ENCODE results near the gene PSORS1C1. TPM values are rescaled to one million over a fixed set of nuclear protein-coding genes. Genes with fewer than 3 reads are reported as not detected.

The PSORS1C1 gene
- total RNA-seq, 6 experiments from 2014 or later = 0.07 to 0.42 TPM; not detected in 4

DNA sequence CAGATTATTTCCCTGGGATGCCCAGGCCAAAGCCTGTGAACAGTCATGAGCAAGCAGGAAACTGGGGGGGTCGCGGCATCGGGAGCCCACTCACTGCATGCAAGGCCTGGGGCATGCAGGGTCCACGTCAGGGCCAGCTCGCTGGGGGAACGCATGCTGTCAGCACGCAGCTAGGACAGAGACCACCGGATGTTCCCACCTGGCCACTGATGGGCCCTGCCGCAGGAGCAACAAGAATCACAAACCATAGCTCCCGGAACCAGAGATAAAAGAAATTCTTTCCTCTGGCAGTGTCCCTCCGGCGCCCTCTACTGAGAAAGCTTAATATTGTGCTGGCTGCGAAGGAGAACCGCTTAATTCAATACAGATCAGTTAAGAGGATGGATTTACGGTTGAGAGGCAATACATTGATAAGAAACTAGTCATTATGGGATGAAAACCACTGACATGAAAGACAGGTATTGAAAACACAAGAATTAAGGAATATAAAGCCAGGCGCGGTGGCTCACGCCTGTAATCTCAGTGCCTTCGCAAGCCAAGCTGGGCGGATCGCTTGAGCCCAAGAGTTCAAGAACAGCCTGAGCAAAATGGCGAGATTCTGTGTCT lies 34.8 kb upstream of the PSORS1C1 start:
- Histone ChIP-seq H3K4me3 (no peak overlapping the region), H3K9me3 (no peaks in the 10 kb centered on the region), H3K4me1 (no peaks in the 10 kb centered on the region), H3K36me3 (no peaks in the 10 kb centered on the region), H3K27ac (no peak overlapping the region), H3K27me3 (no peaks in the 10 kb centered on the region)
- intact Hi-C loops (cut with DNase I) = no loop called here
- WGBS (ENCODE audit: insufficient coverage, low coverage, low lambda C conversion rate, missing lambda C conversion rate) = 24% methylated on average over 15 of the region's 22 CpGs
- ATAC-seq (peak; percentile 81 to 88 (median 86)), DNase-seq (peak in 1 of 3 donors; percentile 46)
- TF ChIP-seq POLR2A (IDR thresholded peaks at IDR 0.05) = no peak
- TF ChIP-seq, protein P1, sequence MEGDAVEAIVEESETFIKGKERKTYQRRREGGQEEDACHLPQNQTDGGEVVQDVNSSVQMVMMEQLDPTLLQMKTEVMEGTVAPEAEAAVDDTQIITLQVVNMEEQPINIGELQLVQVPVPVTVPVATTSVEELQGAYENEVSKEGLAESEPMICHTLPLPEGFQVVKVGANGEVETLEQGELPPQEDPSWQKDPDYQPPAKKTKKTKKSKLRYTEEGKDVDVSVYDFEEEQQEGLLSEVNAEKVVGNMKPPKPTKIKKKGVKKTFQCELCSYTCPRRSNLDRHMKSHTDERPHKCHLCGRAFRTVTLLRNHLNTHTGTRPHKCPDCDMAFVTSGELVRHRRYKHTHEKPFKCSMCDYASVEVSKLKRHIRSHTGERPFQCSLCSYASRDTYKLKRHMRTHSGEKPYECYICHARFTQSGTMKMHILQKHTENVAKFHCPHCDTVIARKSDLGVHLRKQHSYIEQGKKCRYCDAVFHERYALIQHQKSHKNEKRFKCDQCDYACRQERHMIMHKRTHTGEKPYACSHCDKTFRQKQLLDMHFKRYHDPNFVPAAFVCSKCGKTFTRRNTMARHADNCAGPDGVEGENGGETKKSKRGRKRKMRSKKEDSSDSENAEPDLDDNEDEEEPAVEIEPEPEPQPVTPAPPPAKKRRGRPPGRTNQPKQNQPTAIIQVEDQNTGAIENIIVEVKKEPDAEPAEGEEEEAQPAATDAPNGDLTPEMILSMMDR (IDR thresholded peaks at IDR 0.05) = peak; percentile 60 to 83 (median 76)

DNA sequence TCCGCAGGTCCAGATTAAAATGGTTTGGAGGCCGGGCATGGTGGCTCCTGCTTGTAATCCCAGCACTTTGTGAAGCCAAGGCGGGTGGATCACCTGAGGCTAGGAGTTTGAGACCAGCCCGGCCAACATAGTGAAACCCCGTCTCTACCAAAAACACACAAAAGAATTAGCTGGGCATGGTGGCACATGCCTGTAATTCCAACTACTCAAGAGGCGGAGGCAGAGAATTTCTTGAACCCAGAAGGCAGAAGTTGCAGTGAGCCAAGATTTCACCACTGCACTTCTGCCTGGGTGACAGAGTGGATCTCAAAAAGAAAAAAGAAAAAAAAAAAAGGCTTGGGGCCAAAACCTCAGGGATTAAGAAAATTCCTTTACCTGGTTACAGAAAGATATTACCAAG lies 32.7 kb upstream of the PSORS1C1 start:
- 76% methylated on average over 4 of the region's 6 CpGs for WGBS (ENCODE audit: insufficient coverage, low coverage, low lambda C conversion rate, missing lambda C conversion rate)
- intact Hi-C loops (cut with DNase I) = no loop called here
- no peaks in the 10 kb centered on the region for H3K36me3 ChIP-seq

DNA sequence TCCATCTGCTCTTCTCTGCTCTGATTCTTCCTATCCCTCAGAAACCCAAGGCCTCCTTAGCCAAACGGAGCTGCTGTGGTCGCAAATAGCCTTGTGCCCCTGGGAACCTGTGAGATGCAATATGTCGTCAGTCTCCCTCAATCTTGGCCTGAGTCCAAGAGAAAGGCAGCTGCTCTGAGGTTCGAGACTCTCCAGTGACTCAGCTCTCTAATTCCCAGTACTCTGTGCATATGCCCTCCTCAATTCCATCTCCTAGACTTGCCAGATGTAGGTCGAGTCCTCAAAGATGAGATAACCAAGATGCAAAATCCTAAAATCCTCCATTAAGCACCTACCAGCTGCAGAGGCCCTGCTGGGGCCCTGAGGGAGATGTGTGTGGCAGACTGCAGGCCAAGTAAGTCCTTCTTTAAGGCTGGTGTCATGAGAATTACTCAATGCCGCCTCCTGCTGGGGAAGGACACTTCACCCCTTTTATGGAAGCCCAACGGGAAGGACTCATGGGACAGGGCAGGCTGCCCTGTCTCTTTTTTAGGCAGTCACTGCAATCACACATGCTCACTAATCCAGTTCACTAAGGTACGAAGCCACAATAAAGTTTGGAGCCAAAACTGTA lies 30.8 kb upstream of the PSORS1C1 start:
- Histone ChIP-seq H3K36me3 (no peaks in the 10 kb centered on the region), H3K27me3 (no peaks in the 10 kb centered on the region), H3K4me3 (no peak overlapping the region), H3K4me1 (peaks cover 0 to 4% (median 0%) of the 10 kb centered on the region in 4 donors), H3K27ac (no peak overlapping the region), H3K9me3 (no peaks in the 10 kb centered on the region)
- DNase-seq = no peak
- 48% methylated on average over 7 of the region's 8 CpGs for WGBS (ENCODE audit: insufficient coverage, low coverage, low lambda C conversion rate, missing lambda C conversion rate)
- intact Hi-C loops (cut with DNase I) = no loop called here
- peak in 2 of 4 donors; percentile 23 to 27 for ATAC-seq
- TF ChIP-seq POLR2A (IDR thresholded peaks at IDR 0.05) = no peak
- TF ChIP-seq, protein P1 (IDR thresholded peaks at IDR 0.05) = peak in 3 of 4 donors; percentile 20 to 34 (median 29)

More for the DNA sequence above, 32.7 kb upstream of the PSORS1C1 start:
- ATAC-seq (no peak), DNase-seq (no peak)
- Histone ChIP-seq H3K4me3 (no peak overlapping the region), H3K27me3 (no peaks in the 10 kb centered on the region), H3K27ac (no peak overlapping the region), H3K9me3 (no peaks in the 10 kb centered on the region), H3K4me1 (no peaks in the 10 kb centered on the region)
- no peak for TF ChIP-seq POLR2A (IDR thresholded peaks at IDR 0.05)
- TF ChIP-seq, protein P1 (IDR thresholded peaks at IDR 0.05) = no peak

DNA sequence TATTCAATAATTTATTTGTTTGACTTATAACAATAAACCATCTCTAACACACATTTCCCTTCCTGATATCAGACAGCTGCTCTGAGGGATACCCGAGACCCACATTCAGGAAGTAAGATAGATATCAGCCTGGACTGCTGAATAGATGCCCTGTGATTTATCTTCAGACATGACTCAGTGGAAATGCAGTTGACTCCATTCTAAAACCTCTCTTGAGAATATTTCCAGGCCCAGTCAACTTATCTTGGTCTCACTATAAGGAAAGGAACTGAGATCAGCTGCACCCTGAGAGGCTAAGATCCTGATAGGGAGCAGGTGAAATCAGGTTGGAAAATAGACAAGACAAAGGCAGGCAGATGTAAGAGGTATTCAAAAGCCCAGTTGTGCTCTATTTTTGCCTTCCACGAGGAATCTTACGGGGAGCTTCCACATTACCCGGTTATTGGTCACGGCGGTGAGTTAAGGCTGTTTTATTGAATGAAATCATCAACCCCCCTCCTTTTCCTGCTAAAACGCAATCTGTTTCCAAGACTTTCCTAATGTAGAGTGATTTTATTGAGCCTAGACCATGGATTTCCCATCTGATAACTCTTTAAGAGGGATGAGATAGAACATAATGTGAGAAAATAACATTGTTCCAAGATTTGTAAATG lies 27.7 kb upstream of the PSORS1C1 start:
- intact Hi-C loops (cut with DNase I) = no loop called here

More for the DNA sequence above, 27.7 kb upstream of the PSORS1C1 start:
- H3K27me3 ChIP-seq = no peaks in the 10 kb centered on the region
- DNase-seq (no peak), ATAC-seq (no peak)
- TF ChIP-seq POLR2A (IDR thresholded peaks at IDR 0.05) = no peak
- TF ChIP-seq, protein P1 (IDR thresholded peaks at IDR 0.05) = no peak
- no peaks in the 10 kb centered on the region for H3K9me3 ChIP-seq
- 28% methylated on average over 7 of the region's 7 CpGs for WGBS (ENCODE audit: insufficient coverage, low coverage, low lambda C conversion rate, missing lambda C conversion rate)
- H3K36me3 ChIP-seq = no peaks in the 10 kb centered on the region
- peaks cover 0 to 4% (median 0%) of the 10 kb centered on the region in 4 donors for H3K4me1 ChIP-seq
- no peak overlapping the region for H3K27ac ChIP-seq
- H3K4me3 ChIP-seq = no peak overlapping the region
